ENCODE measurements around the gene RAB7A. TPM values are rescaled to one million over a fixed set of nuclear protein-coding genes. Genes with fewer than 3 reads are reported as not detected.

Gene RAB7A
- total and polyA plus RNA-seq, 2 experiments from 2014 or later, result 89.8 to 156 TPM

GRCh38 chr3:128749035-128749434 is 23.1 kb downstream of the RAB7A start:
- no peaks in the 10 kb centered on the region for H3K36me3 ChIP-seq (ENCODE audit: insufficient read depth)
- no peak overlapping the region for H3K4me3 Mint-ChIP-seq
- H3K4me3 ChIP-seq, result no peak overlapping the region
- no peak overlapping the region for H3K27ac Mint-ChIP-seq
- H3K27me3 ChIP-seq (ENCODE audit: insufficient read depth), result no peaks in the 10 kb centered on the region
- H3K79me2 ChIP-seq (replicated peaks; ENCODE audit: insufficient read depth), result peaks cover 100% of the 10 kb centered on the region
- 0 out of 2 replicates have a peak, but pooled peaks cover 5% of the 10 kb centered on the region for H3K9me2 ChIP-seq (ENCODE audit: insufficient read depth)
- TF ChIP-seq JUNB (IDR thresholded peaks at IDR 0.05; ENCODE audit: unreplicated experiment), result no peak
- no peak for TF ChIP-seq EZH2 (IDR thresholded peaks at IDR 0.05; ENCODE audit: low read depth, unreplicated experiment)
- TF ChIP-seq ZNF114 (CRISPR knock-in tag; IDR thresholded peaks at IDR 0.05), result no peak
- TF ChIP-seq ZNF462 (CRISPR knock-in tag; IDR thresholded peaks at IDR 0.05), result no peak
- no peak for TF ChIP-seq ETS1 (IDR thresholded peaks at IDR 0.05)
- TF ChIP-seq REST (IDR thresholded peaks at IDR 0.05; ENCODE audit: unreplicated experiment), result no peak
- no peak for TF ChIP-seq NANOG (IDR thresholded peaks at IDR 0.05; ENCODE audit: borderline replicate concordance)
- no peak for TF ChIP-seq CTCF (conservative IDR thresholded peaks at IDR 0.05; ENCODE audit: low read depth in 2 of 2)
- TF ChIP-seq EZH2phosphoT487 (IDR thresholded peaks at IDR 0.05; ENCODE audit: unreplicated experiment), result no peak
- TF ChIP-seq CREB1 (CRISPR knock-in tag; IDR thresholded peaks at IDR 0.05; ENCODE audit: low read depth), result no peak
- no peak for TF ChIP-seq ZNF331 (CRISPR knock-in tag; IDR thresholded peaks at IDR 0.05; ENCODE audit: low read depth)
- no peak for TF ChIP-seq POLR2AphosphoS5 (IDR thresholded peaks at IDR 0.05; ENCODE audit: low read depth)
- TF ChIP-seq STAT1 (IDR thresholded peaks at IDR 0.05; ENCODE audit: unreplicated experiment), result no peak
- H3K27me3 Mint-ChIP-seq (ENCODE audit: insufficient read depth, low read depth, poor library complexity), result peaks cover 2% of the 10 kb centered on the region
- no peak overlapping the region for H2AFZ ChIP-seq
- no peaks in the 10 kb centered on the region for H3F3A ChIP-seq (replicated peaks; ENCODE audit: low read depth)
- peaks cover 69% of the 10 kb centered on the region for H4K20me1 ChIP-seq (replicated peaks; ENCODE audit: insufficient read depth)
- no peak overlapping the region for H3K4me2 ChIP-seq
- peaks cover 15% of the 10 kb centered on the region for H3K9me3 Mint-ChIP-seq
- H3K4me1 Mint-ChIP-seq, result peaks cover 13% of the 10 kb centered on the region; the same call in 2 of the 3 replicates
- no peak overlapping the region for H3K27ac ChIP-seq (ENCODE audit: low read depth)
- H3K36me3 Mint-ChIP-seq (ENCODE audit: low read depth), result peaks cover 60% of the 10 kb centered on the region
- H3K4me1 ChIP-seq (ENCODE audit: insufficient read depth), result peaks cover 12% of the 10 kb centered on the region
- no peak for DNase-seq (ENCODE audit: low spot score)
- ATAC-seq, result no peak
